Heart left ventricle (tissue), 13 donors: ENCODE results near the gene RITA1.

Experiments
- POLR2A ChIP-seq, 2 donors: fragments of 450-650 bp; IDR thresholded peaks; one replicate each; pipeline ENCODE4 v1.6.1; 2017; ENCODE audit warnings: antibody characterized with exemption in 2 of 2, mild to moderate bottlenecking in 2 of 2, moderate library complexity in 2 of 2
- TF ChIP-seq, protein P1 (sequence below), 12 donors: fragments of 200-600 bp; sonication (generic) in 4 of 12; IDR thresholded peaks; one replicate each; pipeline versions ENCODE4 v1.5.0 to v1.8.0; 2018 to 2022; ENCODE audit warnings: antibody characterized with exemption in 12 of 12, mild to moderate bottlenecking in 5 of 12
- donor health status: ischemic (EF 13 %, LVEDD 7.1; RV severe dilation, severe dysfunction).
- donor health status: DM: no; HTN: yes; CAD: no.
- donor health status: DM: no; HTN: no; CAD: no.
- donor health status: ischemic (EF 25% LVEDD 6.9; RV normal size, moderate dysfunction).
- donor health status: ischemic (EF 25% LVEDD 5.7; RV mildly dilated, moderate dysfunction).
- donor health status: ischemic (EF 35%, LVEDD 5.7; RV mildly dilated, moderate dysfunction).
- donor health status: nonischemic (EF 11% LVEDD 7.7; RV severe dilation, severe dysfunction).
- donor health status: DM: yes; HTN: yes; CAD: no.
- donor health status: PGD.
- donor health status: ischemic (EF 29% LVEDD 5.4; RV normal size, mild dysfunction).
- donor health status: nonischemic (EF 23%, LVEDD 6.1; RV moderate dilation, normal function).

DNA sequence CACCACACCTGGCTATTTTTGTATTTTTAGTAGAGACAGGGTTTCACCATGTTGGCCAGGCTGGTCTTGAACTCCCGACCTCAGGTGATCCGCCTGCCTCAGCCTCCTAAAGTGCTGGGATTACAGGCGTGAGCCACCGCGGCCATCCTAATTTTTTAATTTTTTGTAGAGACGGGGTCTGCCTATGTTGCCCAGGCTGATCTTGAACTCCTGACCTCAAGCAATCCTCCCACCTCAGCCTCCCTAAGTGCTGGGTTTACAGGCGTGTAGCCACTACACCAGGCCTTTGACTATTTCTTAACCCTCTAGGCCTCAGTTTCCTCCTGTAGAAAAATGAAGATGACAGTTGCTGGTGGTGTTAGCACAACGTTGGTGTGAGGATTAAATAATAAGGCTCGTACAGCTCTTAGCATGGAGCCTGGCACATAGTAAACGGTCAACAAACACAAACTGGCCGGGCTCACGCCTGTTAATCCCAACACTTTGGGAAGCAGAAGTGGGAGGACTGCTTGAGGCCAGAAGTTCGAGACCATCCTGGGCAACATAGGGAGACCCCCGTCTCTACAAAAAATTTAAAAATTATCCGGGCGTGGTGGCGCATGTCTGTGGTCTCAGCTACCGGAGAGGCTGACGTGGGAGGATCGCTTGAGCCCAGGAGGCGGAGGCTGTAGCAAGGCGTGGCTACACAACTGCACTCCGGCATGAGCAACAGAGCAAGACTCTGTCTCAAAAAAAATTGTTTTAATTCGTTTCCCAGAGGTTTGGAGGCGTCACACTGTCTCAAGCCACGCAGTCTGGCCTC lies 1.2 kb upstream of the RITA1 start:
- TF ChIP-seq, protein P1, sequence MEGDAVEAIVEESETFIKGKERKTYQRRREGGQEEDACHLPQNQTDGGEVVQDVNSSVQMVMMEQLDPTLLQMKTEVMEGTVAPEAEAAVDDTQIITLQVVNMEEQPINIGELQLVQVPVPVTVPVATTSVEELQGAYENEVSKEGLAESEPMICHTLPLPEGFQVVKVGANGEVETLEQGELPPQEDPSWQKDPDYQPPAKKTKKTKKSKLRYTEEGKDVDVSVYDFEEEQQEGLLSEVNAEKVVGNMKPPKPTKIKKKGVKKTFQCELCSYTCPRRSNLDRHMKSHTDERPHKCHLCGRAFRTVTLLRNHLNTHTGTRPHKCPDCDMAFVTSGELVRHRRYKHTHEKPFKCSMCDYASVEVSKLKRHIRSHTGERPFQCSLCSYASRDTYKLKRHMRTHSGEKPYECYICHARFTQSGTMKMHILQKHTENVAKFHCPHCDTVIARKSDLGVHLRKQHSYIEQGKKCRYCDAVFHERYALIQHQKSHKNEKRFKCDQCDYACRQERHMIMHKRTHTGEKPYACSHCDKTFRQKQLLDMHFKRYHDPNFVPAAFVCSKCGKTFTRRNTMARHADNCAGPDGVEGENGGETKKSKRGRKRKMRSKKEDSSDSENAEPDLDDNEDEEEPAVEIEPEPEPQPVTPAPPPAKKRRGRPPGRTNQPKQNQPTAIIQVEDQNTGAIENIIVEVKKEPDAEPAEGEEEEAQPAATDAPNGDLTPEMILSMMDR (IDR thresholded peaks at IDR 0.05) = no peak
- no peak for TF ChIP-seq POLR2A (IDR thresholded peaks at IDR 0.05)
